Keratinocyte (primary cell): ENCODE data around the gene RERE.

ENCODE experiments used
- EZH2 ChIP-seq: IDR thresholded peaks from one replicate; pipeline ENCODE4 v1.6.1; 2012; ENCODE audit warnings: inconsistent platforms, mild to moderate bottlenecking, low read length, moderate library complexity
- TF ChIP-seq, protein P1 (sequence below), 3 experiments: IDR thresholded peaks in 1 of 3; conservative IDR thresholded peaks in 1 of 3; optimal IDR thresholded peaks in 1 of 3; 2 replicates in 2 of 3; 3 replicates in 1 of 3; pipeline versions ENCODE3 to v1.5.1; 2011; ENCODE audit warnings: low read length in 3 of 3, mild to moderate bottlenecking in 3 of 3, moderate library complexity in 2 of 3, control low read depth in 1 of 3, inconsistent platforms in 1 of 3; ENCODE audit not compliant: insufficient read depth in 2 of 3; ENCODE audit errors: extremely low read depth in 1 of 3

DNA sequence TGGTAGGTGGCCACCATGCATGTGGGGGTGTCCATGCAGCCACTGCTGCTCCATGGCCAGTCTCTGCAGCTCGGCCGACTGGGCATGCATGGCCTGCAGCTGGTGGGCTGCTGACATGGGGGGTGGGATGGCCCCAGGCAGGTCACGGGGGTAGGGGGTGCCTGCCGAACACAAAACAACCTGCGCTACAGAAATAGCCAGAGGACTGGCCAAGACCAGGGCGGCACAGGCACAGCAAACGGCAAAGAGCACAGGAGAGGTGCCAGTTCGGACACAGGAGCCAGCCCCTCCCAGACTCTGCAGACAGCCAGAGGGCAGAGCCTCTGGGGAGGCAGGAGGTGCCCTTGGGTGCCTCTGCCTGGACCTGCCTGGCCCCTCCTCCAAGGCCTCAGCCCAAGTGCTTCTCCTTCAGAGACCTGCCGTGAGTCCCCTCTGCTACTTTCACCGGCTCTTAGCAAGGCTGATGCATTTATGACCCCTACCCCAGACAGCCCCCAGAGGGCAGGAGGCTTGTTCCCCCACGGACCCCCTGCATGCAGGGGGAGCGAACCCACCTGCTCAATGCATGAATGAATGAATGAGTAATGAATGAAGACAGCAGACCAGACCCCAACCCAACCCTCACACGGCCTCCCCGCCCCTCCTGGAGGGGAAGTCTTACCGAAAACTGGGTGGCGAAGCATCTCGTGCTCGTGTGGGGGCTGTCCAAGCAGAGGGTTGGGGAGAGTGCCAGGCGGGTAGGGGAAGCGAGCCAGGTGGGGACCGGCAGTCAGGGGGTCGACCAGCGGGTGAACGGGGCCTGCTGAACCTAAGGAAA, 461.8 kb downstream of the RERE start:
- TF ChIP-seq, protein P1, sequence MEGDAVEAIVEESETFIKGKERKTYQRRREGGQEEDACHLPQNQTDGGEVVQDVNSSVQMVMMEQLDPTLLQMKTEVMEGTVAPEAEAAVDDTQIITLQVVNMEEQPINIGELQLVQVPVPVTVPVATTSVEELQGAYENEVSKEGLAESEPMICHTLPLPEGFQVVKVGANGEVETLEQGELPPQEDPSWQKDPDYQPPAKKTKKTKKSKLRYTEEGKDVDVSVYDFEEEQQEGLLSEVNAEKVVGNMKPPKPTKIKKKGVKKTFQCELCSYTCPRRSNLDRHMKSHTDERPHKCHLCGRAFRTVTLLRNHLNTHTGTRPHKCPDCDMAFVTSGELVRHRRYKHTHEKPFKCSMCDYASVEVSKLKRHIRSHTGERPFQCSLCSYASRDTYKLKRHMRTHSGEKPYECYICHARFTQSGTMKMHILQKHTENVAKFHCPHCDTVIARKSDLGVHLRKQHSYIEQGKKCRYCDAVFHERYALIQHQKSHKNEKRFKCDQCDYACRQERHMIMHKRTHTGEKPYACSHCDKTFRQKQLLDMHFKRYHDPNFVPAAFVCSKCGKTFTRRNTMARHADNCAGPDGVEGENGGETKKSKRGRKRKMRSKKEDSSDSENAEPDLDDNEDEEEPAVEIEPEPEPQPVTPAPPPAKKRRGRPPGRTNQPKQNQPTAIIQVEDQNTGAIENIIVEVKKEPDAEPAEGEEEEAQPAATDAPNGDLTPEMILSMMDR (optimal IDR thresholded peaks at IDR 0.05 in 1 of 3, IDR thresholded peaks at IDR 0.05 in 1 of 3, conservative IDR thresholded peaks at IDR 0.05 in 1 of 3; ENCODE audit: extremely low read depth in 1 of 3, insufficient read depth in 2 of 3, low read length in 3 of 3), result no peak
- TF ChIP-seq EZH2, result no peak
